GM12891 (cell line): ENCODE results near the gene SLC7A10.

ENCODE experiments used
- DNase-seq: peaks from one replicate; pipeline ENCODE4 v3.0.0; 2011; ENCODE audit warnings: low spot score; ENCODE audit not compliant: insufficient read length
- FAIRE-seq: peaks from 2 replicates; lab custom pipeline; 2011; peaks lifted over from hg19 to GRCh38; lab: Jason Lieb, UNC
- PAX5 ChIP-seq: IDR thresholded peaks from 2 replicates; pipeline ENCODE4 v1.6.1; 2011; ENCODE audit warnings: low read length, moderate library complexity, mild to moderate bottlenecking; ENCODE audit not compliant: insufficient read depth, severe bottlenecking
- POLR2A ChIP-seq: IDR thresholded peaks from 2 replicates; pipeline ENCODE4 v1.6.1; 2011; ENCODE audit warnings: low read depth, low read length, control low read depth
- POLR2AphosphoS5 ChIP-seq: IDR thresholded peaks from 2 replicates; pipeline ENCODE4 v1.6.1; 2011; ENCODE audit warnings: low read depth, low read length, control low read depth
- POU2F2 ChIP-seq: IDR thresholded peaks from 2 replicates; pipeline ENCODE4 v1.6.1; 2011; ENCODE audit warnings: low read depth, mild to moderate bottlenecking, control low read depth, low read length, moderate library complexity
- SPI1 ChIP-seq: IDR thresholded peaks from 2 replicates; pipeline ENCODE4 v1.6.1; 2011; ENCODE audit warnings: low read depth, low read length, control low read depth
- TAF1 ChIP-seq: IDR thresholded peaks from 2 replicates; pipeline ENCODE4 v1.6.1; 2011; ENCODE audit warnings: low read depth, low read length, control low read depth

The SLC7A10 gene

GRCh38 chr19:33204136-33204973 lies 21.3 kb downstream of the SLC7A10 start:
- DNase-seq, result no peak
- FAIRE-seq, result no peak
- TF ChIP-seq TAF1, result no peak
- TF ChIP-seq PAX5, result no peak
- no peak for TF ChIP-seq SPI1
- no peak for TF ChIP-seq POLR2AphosphoS5
- TF ChIP-seq POU2F2, result no peak
- TF ChIP-seq POLR2A, result no peak

- no peak for TF ChIP-seq POU2F2
- TF ChIP-seq TAF1, result no peak
- no peak for TF ChIP-seq PAX5
- TF ChIP-seq POLR2AphosphoS5, result no peak
- TF ChIP-seq POLR2A, result no peak
- no peak for TF ChIP-seq SPI1
- FAIRE-seq (no peak), DNase-seq (no peak)
These were observed 22.1 kb downstream of the SLC7A10 start for GRCh38 chr19:33203529-33203928.

DNA sequence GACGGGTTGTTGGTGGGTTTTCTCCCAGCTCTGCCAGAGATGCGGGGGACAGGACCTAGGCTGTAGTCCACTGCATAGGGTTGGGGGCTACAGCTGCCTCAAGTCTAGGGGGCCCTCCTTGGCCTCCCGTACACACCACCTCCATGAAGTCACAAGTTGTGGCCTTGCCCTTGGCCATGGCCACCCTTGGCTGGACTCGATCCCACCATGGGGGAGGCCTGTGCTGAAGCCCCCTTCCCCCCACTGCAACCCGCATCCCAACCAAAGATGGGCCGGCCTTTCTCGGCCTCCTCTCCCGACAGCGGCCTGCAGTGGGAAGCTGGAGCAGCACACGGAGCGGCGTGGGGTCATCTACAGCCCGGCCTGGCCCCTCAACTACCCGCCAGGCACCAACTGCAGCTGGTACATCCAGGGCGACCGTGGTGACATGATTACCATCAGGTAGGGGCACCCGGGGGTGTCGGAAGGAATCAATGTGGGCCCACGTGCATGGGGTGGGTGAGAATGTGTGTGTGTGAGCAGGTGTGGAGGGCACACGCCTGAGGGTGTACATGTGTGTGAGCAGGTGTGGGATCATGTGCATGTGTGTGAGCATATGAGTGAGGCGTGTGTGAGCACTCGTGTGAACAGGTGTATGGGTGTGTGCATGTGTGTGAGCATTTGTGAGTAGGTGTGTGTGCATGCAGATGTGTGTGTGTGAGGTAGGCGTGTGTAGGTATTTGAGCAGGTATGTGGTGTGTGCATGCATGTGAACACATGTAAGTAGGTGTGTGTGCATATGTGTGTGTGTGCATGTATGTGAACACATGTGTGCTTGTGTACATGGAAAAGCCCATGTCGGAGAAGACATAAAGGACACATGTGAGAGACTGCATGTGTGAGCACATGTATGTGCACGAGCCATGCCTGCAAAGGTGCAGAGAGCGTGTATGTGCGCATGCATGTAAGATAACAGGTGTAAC lies 22.8 kb downstream of the SLC7A10 start:
- peak; percentile 48 for FAIRE-seq
- TF ChIP-seq POLR2A (no peak), TAF1 (no peak), POU2F2 (no peak), POLR2AphosphoS5 (no peak), PAX5 (no peak), SPI1 (no peak)

GRCh38 chr19:33201886-33202545 lies 23.6 kb downstream of the SLC7A10 start:
- TF ChIP-seq PAX5 (no peak), POU2F2 (no peak), POLR2A (no peak), SPI1 (no peak), POLR2AphosphoS5 (no peak), TAF1 (no peak)
- DNase-seq (no peak), FAIRE-seq (no peak)

More for the DNA sequence above, 22.8 kb downstream of the SLC7A10 start:
- no peak for DNase-seq

GRCh38 chr19:33201473-33201872 lies 24.2 kb downstream of the SLC7A10 start:
- no peak for TF ChIP-seq POU2F2
- TF ChIP-seq POLR2AphosphoS5, result no peak
- no peak for TF ChIP-seq TAF1
- TF ChIP-seq SPI1, result no peak
- TF ChIP-seq POLR2A, result no peak
- no peak for TF ChIP-seq PAX5
- DNase-seq (no peak), FAIRE-seq (no peak)

GRCh38 chr19:33199441-33200265 lies 26.0 kb downstream of the SLC7A10 start:
- TF ChIP-seq POLR2A, result no peak
- TF ChIP-seq POLR2AphosphoS5, result no peak
- TF ChIP-seq SPI1, result no peak
- TF ChIP-seq POU2F2, result no peak
- no peak for TF ChIP-seq TAF1
- no peak for TF ChIP-seq PAX5
- no peak for FAIRE-seq
- DNase-seq, result no peak

GRCh38 chr19:33198169-33198568 lies 27.5 kb downstream of the SLC7A10 start:
- no peak for DNase-seq
- no peak for FAIRE-seq
- TF ChIP-seq POLR2A, result no peak
- TF ChIP-seq POLR2AphosphoS5, result no peak
- TF ChIP-seq PAX5, result no peak
- no peak for TF ChIP-seq SPI1

DNA sequence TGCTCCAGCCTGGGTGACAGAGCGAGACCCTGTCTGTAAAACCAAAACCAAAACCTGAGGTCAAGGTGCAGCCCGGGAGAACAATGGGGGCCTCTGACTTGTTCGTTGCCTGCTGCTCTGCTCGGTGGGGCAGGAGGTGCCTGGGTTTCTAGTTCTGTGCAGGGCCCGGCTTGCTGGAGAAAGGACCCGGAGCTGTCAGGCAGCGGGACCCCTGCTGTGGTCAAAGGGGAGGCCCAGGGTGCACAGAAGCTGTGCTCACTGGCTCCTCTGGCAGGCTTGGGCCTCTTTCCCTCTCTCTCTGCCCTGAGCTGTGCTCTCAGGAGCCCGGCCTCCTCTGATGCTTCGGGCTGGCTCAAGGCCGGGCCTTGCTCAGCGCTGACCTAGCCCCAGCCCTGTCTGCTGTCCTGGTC lies 28.1 kb downstream of the SLC7A10 start:
- no peak for TF ChIP-seq PAX5
- no peak for TF ChIP-seq SPI1
- no peak for TF ChIP-seq POLR2AphosphoS5
- no peak for TF ChIP-seq POU2F2
- no peak for TF ChIP-seq TAF1
- TF ChIP-seq POLR2A, result no peak
- DNase-seq (no peak), FAIRE-seq (no peak)
